Vagina (tissue), 2 donors: Measurements from ENCODE around the gene CDH3.

Source experiments
- POLR2AphosphoS5 ChIP-seq, 2 donors: sonication (generic); formaldehyde crosslinking; IDR thresholded peaks; one replicate each; pipeline ENCODE4 v1.9.0; 2017; ENCODE audit warnings: antibody characterized with exemption in 2 of 2, mild to moderate bottlenecking in 2 of 2, low read depth in 1 of 2; ENCODE audit not compliant: insufficient read depth in 1 of 2
- TF ChIP-seq, protein P1 (sequence below), 3 experiments: fragments of 450-650 bp in 2 of 3; fragments of 200-600 bp in 1 of 3; sonication (generic) in 1 of 3; IDR thresholded peaks; one replicate each; pipeline ENCODE4 v1.5.1; 2017 to 2019; ENCODE audit warnings: antibody characterized with exemption in 3 of 3, mild to moderate bottlenecking in 2 of 3, moderate library complexity in 2 of 3

- TF ChIP-seq, protein P1, sequence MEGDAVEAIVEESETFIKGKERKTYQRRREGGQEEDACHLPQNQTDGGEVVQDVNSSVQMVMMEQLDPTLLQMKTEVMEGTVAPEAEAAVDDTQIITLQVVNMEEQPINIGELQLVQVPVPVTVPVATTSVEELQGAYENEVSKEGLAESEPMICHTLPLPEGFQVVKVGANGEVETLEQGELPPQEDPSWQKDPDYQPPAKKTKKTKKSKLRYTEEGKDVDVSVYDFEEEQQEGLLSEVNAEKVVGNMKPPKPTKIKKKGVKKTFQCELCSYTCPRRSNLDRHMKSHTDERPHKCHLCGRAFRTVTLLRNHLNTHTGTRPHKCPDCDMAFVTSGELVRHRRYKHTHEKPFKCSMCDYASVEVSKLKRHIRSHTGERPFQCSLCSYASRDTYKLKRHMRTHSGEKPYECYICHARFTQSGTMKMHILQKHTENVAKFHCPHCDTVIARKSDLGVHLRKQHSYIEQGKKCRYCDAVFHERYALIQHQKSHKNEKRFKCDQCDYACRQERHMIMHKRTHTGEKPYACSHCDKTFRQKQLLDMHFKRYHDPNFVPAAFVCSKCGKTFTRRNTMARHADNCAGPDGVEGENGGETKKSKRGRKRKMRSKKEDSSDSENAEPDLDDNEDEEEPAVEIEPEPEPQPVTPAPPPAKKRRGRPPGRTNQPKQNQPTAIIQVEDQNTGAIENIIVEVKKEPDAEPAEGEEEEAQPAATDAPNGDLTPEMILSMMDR (IDR thresholded peaks at IDR 0.05): no peak
- TF ChIP-seq POLR2AphosphoS5 (IDR thresholded peaks at IDR 0.05; ENCODE audit: insufficient read depth in 1 of 2, low read depth in 1 of 2): no peak
Observed at GRCh38 chr16:68728523-68728922, 83.4 kb downstream of the CDH3 start.
